Memory B cell (primary cell): ENCODE results near the gene CD2.

Experiments used
- ATAC-seq: fragments of 150-1000 bp; cut with Tn5 transposase; 2 replicates; pipeline ENCODE4 v1.10.0; 2021; ENCODE audit warnings: low read depth, mild to moderate bottlenecking, moderate library complexity
- DNase-seq, 2 donors: peaks; one replicate each; pipeline ENCODE4 v3.0.0; 2022; ENCODE audit warnings: low spot score in 2 of 2
- H3K27ac Mint-ChIP-seq: one replicate; pipeline ENCODE4 v1.8.0; 2022; ENCODE audit warnings: mild to moderate bottlenecking, moderate library complexity, mixed read lengths
- H3K27me3 Mint-ChIP-seq: one replicate; pipeline ENCODE4 v1.8.0; 2022; ENCODE audit warnings: mixed read lengths
- H3K36me3 Mint-ChIP-seq: one replicate; pipeline ENCODE4 v1.8.0; 2022; ENCODE audit warnings: mild to moderate bottlenecking, mixed read lengths
- H3K4me1 Mint-ChIP-seq: one replicate; pipeline ENCODE4 v1.8.0; 2022; ENCODE audit warnings: mixed read lengths
- H3K4me3 Mint-ChIP-seq: one replicate; pipeline ENCODE4 v1.8.0; 2022; ENCODE audit warnings: mild to moderate bottlenecking, moderate library complexity, mixed read lengths
- H3K9me3 Mint-ChIP-seq: one replicate; pipeline ENCODE4 v1.8.0; 2022; ENCODE audit warnings: mixed read lengths

The CD2 gene

GRCh38 chr1:116754198-116754977, at the start of gene CD2:
Gene CD2 (plus strand): TSS chr1:116754430. CDS start chr1:116754493, 63 bp downstream.
- Mint-ChIP-seq H3K9me3 (no peaks in the 10 kb centered on the region), H3K4me1 (no peaks in the 10 kb centered on the region), H3K4me3 (no peak within 1 kb of the TSS), H3K27me3 (no peaks in the 10 kb centered on the region), H3K36me3 (no peaks in the 10 kb centered on the region), H3K27ac (no peak within 1 kb of the TSS)
- no peak for ATAC-seq
- DNase-seq = no peak

- Mint-ChIP-seq H3K27me3 (peaks cover 11% of the 10 kb centered on the region), H3K36me3 (peaks cover 2% of the 10 kb centered on the region), H3K9me3 (peaks cover 4% of the 10 kb centered on the region), H3K4me1 (no peaks in the 10 kb centered on the region), H3K4me3 (no peak overlapping the region), H3K27ac (no peak overlapping the region)
- DNase-seq (no peak), ATAC-seq (no peak)
Measured at GRCh38 chr1:116706123-116706522, 48.1 kb upstream of the CD2 start.

- Mint-ChIP-seq H3K4me3 (no peak overlapping the region), H3K36me3 (peaks cover 2% of the 10 kb centered on the region), H3K27me3 (peaks cover 11% of the 10 kb centered on the region), H3K9me3 (peaks cover 4% of the 10 kb centered on the region), H3K4me1 (no peaks in the 10 kb centered on the region), H3K27ac (no peak overlapping the region)
- DNase-seq (no peak), ATAC-seq (no peak)
Measured at GRCh38 chr1:116706841-116707240, 47.4 kb upstream of the CD2 start.

- H3K4me3 Mint-ChIP-seq = no peak overlapping the region
- peaks cover 2% of the 10 kb centered on the region for H3K9me3 Mint-ChIP-seq
- ATAC-seq (no peak), DNase-seq (no peak)
- peaks cover 11% of the 10 kb centered on the region for H3K27me3 Mint-ChIP-seq
- H3K4me1 Mint-ChIP-seq = no peaks in the 10 kb centered on the region
- H3K36me3 Mint-ChIP-seq = peaks cover 2% of the 10 kb centered on the region
- H3K27ac Mint-ChIP-seq = no peak overlapping the region
Measured at GRCh38 chr1:116708255-116708900, 45.9 kb upstream of the CD2 start.

- DNase-seq = no peak
- Mint-ChIP-seq H3K36me3 (no peaks in the 10 kb centered on the region), H3K27me3 (peaks cover 11% of the 10 kb centered on the region), H3K27ac (no peak overlapping the region), H3K4me3 (no peak overlapping the region), H3K4me1 (no peaks in the 10 kb centered on the region), H3K9me3 (no peaks in the 10 kb centered on the region)
- ATAC-seq = no peak
Measured at GRCh38 chr1:116709666-116710167, 44.5 kb upstream of the CD2 start.

GRCh38 chr1:116710420-116711262, 43.6 kb upstream of the CD2 start:
- Mint-ChIP-seq H3K27ac (no peak overlapping the region), H3K4me1 (no peaks in the 10 kb centered on the region), H3K4me3 (no peak overlapping the region), H3K9me3 (no peaks in the 10 kb centered on the region), H3K36me3 (no peaks in the 10 kb centered on the region), H3K27me3 (peaks cover 11% of the 10 kb centered on the region)
- DNase-seq = no peak
- no peak for ATAC-seq

GRCh38 chr1:116711263-116711840, 42.9 kb upstream of the CD2 start:
- H3K9me3 Mint-ChIP-seq = no peaks in the 10 kb centered on the region
- DNase-seq (no peak), ATAC-seq (no peak)
- peaks cover 11% of the 10 kb centered on the region for H3K27me3 Mint-ChIP-seq
- H3K4me3 Mint-ChIP-seq = no peak overlapping the region
- no peaks in the 10 kb centered on the region for H3K4me1 Mint-ChIP-seq
- no peak overlapping the region for H3K27ac Mint-ChIP-seq
- no peaks in the 10 kb centered on the region for H3K36me3 Mint-ChIP-seq

GRCh38 chr1:116712510-116712909, 41.7 kb upstream of the CD2 start:
- H3K4me3 Mint-ChIP-seq = no peak overlapping the region
- H3K9me3 Mint-ChIP-seq = no peaks in the 10 kb centered on the region
- H3K27ac Mint-ChIP-seq = no peak overlapping the region
- peaks cover 9% of the 10 kb centered on the region for H3K27me3 Mint-ChIP-seq
- ATAC-seq (no peak), DNase-seq (no peak)
- no peaks in the 10 kb centered on the region for H3K4me1 Mint-ChIP-seq
- no peaks in the 10 kb centered on the region for H3K36me3 Mint-ChIP-seq

GRCh38 chr1:116713474-116713873, 40.8 kb upstream of the CD2 start:
- no peaks in the 10 kb centered on the region for H3K9me3 Mint-ChIP-seq

GRCh38 chr1:116716391-116716790, 37.8 kb upstream of the CD2 start:
- H3K36me3 Mint-ChIP-seq = no peaks in the 10 kb centered on the region
- H3K4me1 Mint-ChIP-seq = no peaks in the 10 kb centered on the region
- no peak for DNase-seq
- no peak overlapping the region for H3K4me3 Mint-ChIP-seq
- H3K27ac Mint-ChIP-seq = no peak overlapping the region
- H3K9me3 Mint-ChIP-seq = no peaks in the 10 kb centered on the region
- no peak for ATAC-seq
- peaks cover 1% of the 10 kb centered on the region for H3K27me3 Mint-ChIP-seq

More at GRCh38 chr1:116713474-116713873, 40.8 kb upstream of the CD2 start:
- DNase-seq (no peak), ATAC-seq (no peak)
- Mint-ChIP-seq H3K36me3 (no peaks in the 10 kb centered on the region), H3K4me1 (no peaks in the 10 kb centered on the region), H3K27ac (no peak overlapping the region), H3K4me3 (no peak overlapping the region), H3K27me3 (peaks cover 2% of the 10 kb centered on the region)

GRCh38 chr1:116717318-116717717, 36.9 kb upstream of the CD2 start:
- Mint-ChIP-seq H3K36me3 (no peaks in the 10 kb centered on the region), H3K27ac (no peak overlapping the region), H3K9me3 (no peaks in the 10 kb centered on the region), H3K4me3 (no peak overlapping the region), H3K4me1 (no peaks in the 10 kb centered on the region), H3K27me3 (peaks cover 1% of the 10 kb centered on the region)
- no peak for DNase-seq
- no peak for ATAC-seq

GRCh38 chr1:116720364-116721038, 33.7 kb upstream of the CD2 start:
- H3K27me3 Mint-ChIP-seq = peaks cover 1% of the 10 kb centered on the region
- no peaks in the 10 kb centered on the region for H3K36me3 Mint-ChIP-seq
- ATAC-seq (no peak), DNase-seq (no peak)
- no peaks in the 10 kb centered on the region for H3K9me3 Mint-ChIP-seq
- H3K27ac Mint-ChIP-seq = no peak overlapping the region
- no peak overlapping the region for H3K4me3 Mint-ChIP-seq
- no peaks in the 10 kb centered on the region for H3K4me1 Mint-ChIP-seq

GRCh38 chr1:116721039-116721405, 33.2 kb upstream of the CD2 start:
- Mint-ChIP-seq H3K4me1 (no peaks in the 10 kb centered on the region), H3K4me3 (no peak overlapping the region), H3K27ac (no peak overlapping the region), H3K36me3 (no peaks in the 10 kb centered on the region), H3K27me3 (peaks cover 3% of the 10 kb centered on the region), H3K9me3 (no peaks in the 10 kb centered on the region)
- no peak for DNase-seq
- ATAC-seq = no peak
